GM10266 (cell line): Measurements from ENCODE around the gene IL1RAPL2.

Experiments used
- DNase-seq: peaks from one replicate; pipeline ENCODE4 v3.0.0; 2012; ENCODE audit errors: extremely low spot score
- TF ChIP-seq, protein P1 (sequence below): IDR thresholded peaks from 2 replicates; pipeline ENCODE4 v1.5.1; 2012; ENCODE audit warnings: mild to moderate bottlenecking, low read depth; ENCODE audit not compliant: control insufficient read depth, insufficient read depth; ENCODE audit errors: missing control alignments

IL1RAPL2 gene

GRCh38 chrX:105553118-105553517, 987.1 kb downstream of the IL1RAPL2 start:
- TF ChIP-seq, protein P1, sequence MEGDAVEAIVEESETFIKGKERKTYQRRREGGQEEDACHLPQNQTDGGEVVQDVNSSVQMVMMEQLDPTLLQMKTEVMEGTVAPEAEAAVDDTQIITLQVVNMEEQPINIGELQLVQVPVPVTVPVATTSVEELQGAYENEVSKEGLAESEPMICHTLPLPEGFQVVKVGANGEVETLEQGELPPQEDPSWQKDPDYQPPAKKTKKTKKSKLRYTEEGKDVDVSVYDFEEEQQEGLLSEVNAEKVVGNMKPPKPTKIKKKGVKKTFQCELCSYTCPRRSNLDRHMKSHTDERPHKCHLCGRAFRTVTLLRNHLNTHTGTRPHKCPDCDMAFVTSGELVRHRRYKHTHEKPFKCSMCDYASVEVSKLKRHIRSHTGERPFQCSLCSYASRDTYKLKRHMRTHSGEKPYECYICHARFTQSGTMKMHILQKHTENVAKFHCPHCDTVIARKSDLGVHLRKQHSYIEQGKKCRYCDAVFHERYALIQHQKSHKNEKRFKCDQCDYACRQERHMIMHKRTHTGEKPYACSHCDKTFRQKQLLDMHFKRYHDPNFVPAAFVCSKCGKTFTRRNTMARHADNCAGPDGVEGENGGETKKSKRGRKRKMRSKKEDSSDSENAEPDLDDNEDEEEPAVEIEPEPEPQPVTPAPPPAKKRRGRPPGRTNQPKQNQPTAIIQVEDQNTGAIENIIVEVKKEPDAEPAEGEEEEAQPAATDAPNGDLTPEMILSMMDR = no peak
- no peak for DNase-seq

DNA sequence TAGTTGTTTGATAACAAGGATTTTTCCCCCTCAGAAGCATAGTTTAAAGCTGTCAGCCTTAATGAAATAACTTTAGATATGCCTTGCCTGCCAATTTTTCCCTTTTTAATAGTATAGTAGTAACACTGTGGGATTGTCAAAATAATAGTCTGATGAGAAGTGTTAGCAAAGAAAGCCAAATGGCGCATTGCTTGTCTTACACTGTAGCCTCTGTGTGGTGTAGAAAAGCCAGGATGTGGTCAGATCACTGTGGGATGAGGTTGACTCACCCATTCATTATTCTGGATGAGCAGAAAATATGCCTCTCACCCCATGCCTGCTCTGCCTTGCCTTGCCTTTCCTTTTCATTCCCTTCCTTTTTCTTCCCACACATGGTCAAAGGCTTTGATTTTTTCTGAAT, 998.5 kb downstream of the IL1RAPL2 start:
- DNase-seq = no peak
- TF ChIP-seq, protein P1 = no peak

GRCh38 chrX:105565856-105566255, 999.9 kb downstream of the IL1RAPL2 start:
- TF ChIP-seq, protein P1 = no peak
- no peak for DNase-seq

GRCh38 chrX:105567082-105567481, 1001.1 kb downstream of the IL1RAPL2 start:
- no peak for DNase-seq
- TF ChIP-seq, protein P1 = no peak

- TF ChIP-seq, protein P1 = no peak
- DNase-seq = no peak
Observed at GRCh38 chrX:105608745-105609144, 1042.7 kb downstream of the IL1RAPL2 start.

- no peak for DNase-seq
- TF ChIP-seq, protein P1 = no peak
Observed at GRCh38 chrX:105609530-105609929, 1043.5 kb downstream of the IL1RAPL2 start.

DNA sequence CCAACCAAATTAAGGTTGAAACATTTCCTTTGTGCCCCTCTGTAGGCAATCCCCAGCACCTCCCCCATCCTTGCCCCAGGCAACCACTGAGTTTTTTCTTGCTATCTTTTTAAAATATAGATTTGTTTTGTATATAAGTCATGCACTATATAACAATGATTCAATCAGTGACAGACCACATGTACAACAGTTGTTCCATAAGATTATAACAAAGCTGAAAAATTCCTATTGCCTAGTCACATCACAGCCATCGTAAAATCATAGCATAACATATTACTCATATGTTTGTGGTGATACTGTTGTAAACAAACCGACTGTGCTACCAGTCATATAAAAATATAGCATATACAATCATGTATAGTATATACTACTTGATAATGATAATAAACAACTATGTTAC, 1044.4 kb downstream of the IL1RAPL2 start:
- TF ChIP-seq, protein P1 = no peak
- no peak for DNase-seq
